ENCODE measurements around the gene SERGEF.
"Not testable (repeated sequence)": the region's sequence is repeated elsewhere in the genome, so short reads cannot be mapped to it uniquely, and the experiment has no call there.

SERGEF gene

DNA sequence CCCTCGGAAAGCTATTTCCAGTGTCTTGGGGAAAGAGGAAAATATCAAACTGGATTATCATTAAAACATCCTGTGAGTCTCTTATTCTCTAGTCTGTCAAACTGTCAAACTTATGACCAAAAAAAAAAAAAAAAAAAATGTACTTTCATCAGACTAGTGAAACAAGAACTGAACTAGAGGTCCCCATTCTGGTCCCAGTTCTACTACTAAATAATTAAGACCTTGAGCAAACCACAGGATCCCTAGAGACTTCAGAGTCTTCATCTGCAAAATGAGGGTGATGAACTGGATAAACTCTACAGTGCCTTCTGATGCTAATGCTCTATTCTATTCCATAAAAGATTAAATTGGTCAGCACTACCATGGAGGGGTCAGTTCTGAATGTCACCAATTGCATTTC is 105.8 kb downstream of the SERGEF start:
- DNase-seq (ENCODE audit: low read depth in 2 of 2) = no peak

DNA sequence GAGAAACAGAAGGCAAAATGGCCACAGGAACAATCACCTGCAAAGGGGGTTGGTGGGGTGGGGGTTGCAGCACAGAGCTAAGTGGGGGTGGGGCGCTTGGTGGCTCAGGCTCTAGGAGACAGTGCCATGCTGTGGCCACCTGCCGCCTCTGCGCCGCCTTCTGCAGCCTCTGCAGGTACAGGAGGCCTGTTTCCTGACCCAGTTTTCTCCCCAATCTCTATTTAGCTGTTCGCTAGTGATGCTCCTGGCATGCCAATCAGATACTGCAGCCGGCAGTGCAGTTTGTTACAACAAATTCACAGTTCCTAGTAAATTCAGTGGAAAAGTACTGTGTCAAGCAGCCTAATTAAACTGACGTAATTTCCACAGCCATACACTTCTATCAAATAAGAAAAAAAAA is 106.4 kb downstream of the SERGEF start:
- no peak for DNase-seq (ENCODE audit: low read depth in 2 of 2)

DNA sequence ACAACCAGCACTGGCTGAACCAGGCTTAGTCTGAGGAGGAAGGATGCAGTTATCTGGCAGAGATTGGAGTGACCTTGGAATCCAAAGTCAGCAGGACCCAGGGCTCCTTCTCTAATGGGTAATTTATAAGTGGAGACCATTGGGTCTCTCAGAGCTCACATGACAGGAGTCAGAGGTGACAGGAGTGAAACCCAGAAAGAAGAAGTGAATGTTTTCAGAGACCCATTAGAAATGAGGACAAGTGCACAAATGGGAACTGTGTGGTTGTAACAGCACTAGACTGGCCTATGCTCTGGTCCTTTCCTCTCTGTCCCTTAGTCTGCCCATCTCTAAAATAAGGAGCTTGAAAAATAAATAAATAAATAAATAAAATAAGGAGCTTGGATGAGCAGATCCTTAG is 107.4 kb downstream of the SERGEF start:
- DNase-seq (ENCODE audit: low read depth in 2 of 2) = no peak

DNA sequence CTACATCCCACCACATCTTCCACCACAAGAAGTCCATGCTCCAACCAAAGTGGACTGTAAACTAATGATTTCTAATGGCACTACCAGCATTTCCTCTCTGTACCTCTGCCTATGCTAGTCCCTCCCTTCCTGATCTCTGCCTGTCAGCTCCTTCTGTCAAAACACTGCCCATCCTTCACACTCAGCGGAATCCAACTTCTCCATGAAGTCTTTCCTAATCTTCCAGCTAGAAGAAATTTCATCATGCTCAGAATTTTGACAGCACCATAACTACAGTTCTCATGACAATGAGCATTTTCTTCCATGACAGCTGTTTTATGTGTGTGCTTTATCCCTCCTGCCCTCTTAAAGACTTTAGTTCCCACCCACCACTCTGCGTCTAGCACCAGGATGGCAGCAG is 111.4 kb downstream of the SERGEF start:
- no peak for DNase-seq (ENCODE audit: low read depth in 2 of 2)

DNA sequence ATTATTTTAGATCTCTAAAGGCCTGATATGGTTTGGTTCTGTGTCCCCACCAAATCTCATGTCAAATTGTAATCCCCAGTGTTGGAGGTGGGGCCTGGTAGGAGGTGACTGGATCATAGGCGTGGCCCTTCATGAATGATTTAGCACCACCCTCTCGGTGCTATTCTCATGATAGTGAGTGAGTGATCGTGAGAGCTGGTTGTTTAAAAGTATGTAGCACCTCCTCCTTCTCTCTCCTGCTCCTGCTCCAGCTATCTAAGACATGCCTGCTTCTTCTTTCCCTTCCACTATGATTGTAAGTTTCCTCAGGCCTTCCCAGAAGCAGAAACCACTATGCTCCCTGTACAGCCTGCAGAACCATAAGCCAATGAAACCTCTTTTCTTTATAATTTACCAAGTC is 114.1 kb downstream of the SERGEF start:
- no peak for DNase-seq (ENCODE audit: low read depth in 2 of 2)

DNA sequence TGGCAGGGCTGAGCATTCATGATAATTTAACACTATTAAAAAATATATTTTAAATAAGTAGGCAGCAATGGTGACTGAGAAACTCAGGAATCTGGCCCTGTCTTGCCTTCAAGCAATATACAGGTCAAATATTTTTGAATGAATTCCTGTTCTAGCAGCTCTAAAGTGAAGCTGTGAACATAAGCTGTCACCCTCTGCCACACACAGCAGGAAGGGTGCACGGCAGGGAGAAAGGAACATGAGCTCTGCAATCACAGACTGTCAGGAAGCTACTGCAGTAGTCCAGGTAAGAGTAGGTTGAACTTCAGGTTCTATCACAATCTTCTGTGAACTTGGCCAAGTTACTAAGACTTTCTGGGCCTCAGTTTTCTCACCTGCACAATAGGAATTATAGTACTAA is 114.8 kb downstream of the SERGEF start:
- no peak for DNase-seq (ENCODE audit: low read depth in 2 of 2)

DNA sequence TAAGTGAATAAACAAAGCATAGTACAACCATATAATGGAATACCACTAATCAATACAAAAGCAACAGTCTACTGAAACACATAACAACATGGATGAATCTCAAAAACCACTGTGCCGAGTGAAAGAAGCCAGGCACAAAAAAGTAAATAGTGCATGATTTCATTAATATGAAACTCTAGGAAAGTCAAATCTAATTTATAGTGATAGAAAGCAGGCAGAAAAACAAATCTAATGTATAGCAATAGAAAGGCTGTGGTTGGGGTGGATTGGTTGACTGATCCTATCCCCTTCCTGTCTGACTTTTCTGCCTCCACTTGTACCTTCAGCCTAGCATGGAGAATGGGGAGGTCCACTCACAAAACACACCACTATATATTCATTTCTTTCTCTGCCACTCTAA is 115.4 kb downstream of the SERGEF start:
- no peak for DNase-seq (ENCODE audit: low read depth in 2 of 2)

DNA sequence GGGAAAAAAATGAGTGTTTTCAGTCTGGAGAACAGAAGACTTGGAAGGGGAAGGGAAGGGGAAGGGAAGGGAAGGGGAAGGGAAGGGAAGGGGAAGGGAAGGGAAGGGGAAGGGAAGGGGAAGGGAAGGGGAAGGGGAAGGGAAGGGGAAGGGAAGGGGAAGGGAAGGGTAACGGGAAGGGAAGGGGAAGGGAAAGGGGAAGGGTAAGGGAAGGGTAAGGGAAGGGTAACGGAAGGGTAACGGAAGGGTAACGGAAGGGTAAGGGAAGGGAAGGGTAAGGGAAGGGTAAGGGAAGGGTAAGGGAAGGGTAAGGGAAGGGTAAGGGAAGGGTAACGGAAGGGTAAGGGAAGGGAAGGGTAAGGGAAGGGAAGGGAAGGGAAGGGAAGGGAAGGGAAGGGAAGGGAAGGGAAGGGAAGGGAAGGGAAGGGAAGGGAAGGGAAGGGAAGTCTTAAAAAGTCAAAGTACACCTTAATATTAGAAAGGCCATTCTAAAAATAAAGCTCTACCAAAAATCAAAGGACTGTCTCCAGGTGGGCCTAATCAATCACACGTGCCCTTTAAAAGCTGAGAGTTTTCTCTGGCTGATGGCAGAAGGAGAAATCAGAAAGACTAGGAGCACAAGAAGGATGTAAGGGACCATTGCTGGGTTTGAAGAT is 116.2 kb downstream of the SERGEF start:
- not testable (repeated sequence) for DNase-seq (ENCODE audit: low read depth in 2 of 2)

DNA sequence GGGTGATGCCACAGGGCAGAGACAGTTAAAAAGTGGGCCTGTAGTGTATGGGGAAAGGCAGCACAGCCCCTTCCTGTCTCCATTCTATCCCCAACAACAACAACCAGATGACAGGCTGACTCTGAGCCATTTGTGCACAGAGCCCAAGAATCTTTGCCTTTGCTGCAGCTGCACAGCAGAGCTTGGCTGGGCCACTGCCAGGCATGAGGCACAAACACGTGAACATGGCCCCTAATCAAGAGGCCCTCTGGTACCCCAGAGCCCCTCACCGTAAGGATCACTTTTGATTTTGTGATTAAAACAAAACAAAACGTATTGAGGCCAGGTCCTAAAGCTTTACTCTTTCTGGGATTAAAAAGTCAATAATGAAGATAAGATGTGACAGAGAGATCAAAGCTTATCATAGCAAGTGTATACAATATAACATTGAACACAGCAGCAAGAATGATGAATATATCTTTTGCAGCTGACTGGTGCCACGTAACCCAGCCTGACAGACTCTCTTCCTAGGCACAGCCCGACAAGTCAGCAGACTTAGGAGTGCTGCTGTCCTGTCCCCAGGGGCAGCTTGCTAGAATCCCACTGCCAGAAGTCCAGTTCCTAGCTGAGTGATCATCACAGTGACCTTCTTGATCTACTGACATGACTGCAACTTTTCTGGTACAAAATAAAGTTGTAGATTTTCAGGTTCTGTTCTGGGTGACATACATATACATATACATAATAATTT is 117.8 kb downstream of the SERGEF start:
- DNase-seq (ENCODE audit: low read depth in 2 of 2) = no peak

DNA sequence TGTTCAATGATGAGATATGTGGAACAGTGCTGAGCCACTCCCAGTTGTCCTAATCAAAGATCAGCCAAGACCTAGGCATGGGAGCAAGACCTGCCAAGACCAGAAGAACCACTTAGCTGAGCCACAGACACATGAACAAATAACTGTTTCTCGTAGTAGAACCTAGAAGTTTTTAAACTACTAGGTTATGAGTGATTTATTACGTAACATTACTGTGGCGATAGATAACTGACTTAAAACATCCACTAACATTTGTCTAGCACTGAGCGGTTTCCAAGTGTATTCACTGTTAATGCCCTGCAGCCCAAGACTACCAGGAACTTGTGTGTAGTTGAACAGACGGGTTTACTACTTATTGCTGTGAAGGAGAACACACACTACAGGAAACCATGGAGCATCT is 120.4 kb downstream of the SERGEF start:
- no peak for DNase-seq (ENCODE audit: low read depth in 2 of 2)

DNA sequence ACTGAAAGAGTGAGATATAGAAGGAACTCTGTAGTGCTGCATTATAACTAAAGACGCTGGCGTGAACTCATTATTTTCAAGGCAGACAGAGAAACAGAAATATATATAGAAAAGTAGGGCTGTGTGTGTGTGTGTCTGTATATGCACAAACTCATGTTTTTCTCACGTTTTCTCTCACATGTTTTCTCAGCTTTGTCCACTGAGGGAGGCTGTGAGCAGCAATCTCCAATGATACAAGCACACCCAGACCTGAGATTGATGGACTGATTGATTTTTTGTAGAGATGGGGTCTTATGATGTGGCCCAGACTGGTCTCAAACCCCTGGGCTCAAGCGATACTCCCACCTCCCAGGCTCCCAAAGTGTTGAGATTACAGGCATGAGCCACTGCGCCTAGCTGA is 122.5 kb downstream of the SERGEF start:
- no peak for DNase-seq (ENCODE audit: low read depth in 2 of 2)

DNA sequence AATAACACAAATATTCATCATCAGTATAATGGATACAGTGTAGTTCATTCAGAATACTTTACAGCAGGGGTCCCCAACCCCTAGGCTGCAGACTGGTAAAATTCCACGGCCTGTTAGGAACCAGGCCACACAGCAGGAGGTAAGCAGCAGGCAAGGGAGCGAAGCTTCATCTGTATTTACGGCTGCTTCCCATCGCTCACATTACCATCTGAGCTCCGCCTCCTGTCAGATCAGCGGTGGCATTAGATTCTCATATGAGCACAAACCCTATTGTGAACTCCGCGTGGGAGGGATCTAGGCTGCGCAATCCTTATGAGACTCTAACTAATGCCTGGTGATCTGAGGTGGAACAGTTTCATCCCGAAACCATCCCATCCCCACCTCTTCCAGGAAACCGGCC is 125.1 kb downstream of the SERGEF start:
- DNase-seq (ENCODE audit: low read depth in 2 of 2) = no peak

DNA sequence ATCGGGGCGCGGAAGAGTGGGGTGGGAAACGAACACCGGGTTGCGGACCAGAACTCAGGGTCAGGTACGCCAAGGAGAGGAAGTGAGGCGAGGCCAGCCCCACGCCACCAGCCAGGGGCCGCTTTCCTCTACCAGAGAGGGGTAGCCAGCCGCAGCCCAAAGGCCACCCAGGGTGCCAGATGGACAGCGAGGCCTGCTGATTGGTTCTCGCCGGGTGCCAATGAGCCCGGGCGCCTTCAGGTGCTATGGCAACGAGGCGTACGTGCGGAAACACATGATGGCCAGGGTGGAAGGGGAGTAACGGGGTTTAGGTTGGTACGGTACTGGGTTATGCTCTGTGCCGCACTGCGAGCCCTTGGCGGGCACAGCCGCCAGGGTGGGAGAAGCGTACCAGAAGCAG is 128.9 kb downstream of the SERGEF start:
- no peak for DNase-seq (ENCODE audit: low read depth in 2 of 2)

DNA sequence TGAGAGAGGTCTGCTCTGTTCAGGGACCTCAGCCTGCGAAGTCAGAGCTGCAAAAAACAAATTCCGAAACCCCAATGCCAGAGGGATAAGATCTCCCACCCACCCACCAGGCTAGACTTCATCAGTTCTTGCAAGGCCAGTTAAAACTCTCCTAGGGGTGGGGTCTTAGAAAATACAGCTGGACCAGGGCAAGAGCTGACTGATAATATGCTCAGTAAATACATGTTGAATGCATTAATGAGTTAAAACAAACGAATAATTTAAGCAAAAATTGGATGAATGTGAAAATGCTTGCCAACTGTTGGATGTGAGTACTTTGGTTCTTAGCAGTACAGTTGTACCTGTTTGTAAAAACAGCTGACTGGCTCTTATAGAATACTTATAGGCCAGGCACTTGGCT is 129.8 kb downstream of the SERGEF start:
- no peak for DNase-seq (ENCODE audit: low read depth in 2 of 2)

DNA sequence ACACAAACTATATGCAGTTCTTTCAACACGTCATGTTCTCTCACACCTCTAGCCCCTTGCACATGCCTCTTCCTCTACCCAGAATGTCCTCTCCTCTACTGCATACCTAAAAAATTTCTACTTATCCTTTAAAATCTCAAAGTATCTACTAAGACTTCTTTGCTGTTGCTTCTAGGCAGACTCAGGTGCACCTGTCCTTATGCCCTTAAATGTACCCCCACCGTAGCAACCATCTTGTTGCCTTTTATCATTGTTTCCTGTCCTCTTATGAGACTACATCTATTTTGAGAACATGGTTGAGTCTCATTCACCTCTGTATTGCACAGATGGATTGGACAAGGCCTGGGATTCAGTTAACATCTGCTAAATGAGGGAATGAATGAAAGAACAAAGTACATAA is 134.1 kb downstream of the SERGEF start:
- no peak for DNase-seq (ENCODE audit: low read depth in 2 of 2)

DNA sequence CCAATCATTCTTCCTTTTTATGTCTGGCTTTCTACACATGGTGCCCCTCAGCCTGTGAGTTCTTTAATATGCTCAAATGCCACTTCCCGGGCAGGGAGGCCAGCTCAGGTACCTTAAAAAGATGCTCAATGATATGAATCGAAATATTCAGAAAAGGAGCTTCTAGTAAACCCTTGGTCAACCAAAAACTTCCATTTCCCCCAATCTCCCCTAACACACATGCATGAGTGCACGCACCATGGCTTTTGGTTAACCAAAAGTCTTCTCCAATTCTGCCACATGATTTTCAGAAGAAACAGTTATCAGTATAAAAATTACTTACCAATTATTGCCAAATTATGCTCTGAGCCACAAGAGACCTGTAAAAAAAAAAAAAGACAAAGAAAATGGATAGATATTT is 135.0 kb downstream of the SERGEF start:
- DNase-seq (ENCODE audit: low read depth in 2 of 2) = no peak

DNA sequence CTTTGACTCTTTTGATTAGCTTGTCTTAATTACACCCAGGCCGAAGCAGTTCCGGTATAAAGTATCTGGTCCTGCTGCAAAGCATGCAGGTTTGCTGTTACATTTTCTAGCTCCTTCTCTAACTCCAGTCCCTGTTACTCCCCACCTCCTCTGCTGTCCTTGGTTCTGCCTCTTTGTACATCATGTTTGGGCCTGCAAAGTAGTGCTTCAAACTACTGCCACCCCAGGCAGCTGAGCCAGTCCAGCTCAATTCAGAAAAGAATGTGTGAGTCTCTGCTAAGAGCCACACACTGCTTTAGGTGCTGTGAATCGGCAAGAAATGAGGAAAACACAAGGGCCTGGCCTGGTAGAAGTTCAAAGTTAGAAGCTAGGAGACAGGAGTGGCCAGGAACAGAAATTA is 136.0 kb downstream of the SERGEF start:
- no peak for DNase-seq (ENCODE audit: low read depth in 2 of 2)

DNA sequence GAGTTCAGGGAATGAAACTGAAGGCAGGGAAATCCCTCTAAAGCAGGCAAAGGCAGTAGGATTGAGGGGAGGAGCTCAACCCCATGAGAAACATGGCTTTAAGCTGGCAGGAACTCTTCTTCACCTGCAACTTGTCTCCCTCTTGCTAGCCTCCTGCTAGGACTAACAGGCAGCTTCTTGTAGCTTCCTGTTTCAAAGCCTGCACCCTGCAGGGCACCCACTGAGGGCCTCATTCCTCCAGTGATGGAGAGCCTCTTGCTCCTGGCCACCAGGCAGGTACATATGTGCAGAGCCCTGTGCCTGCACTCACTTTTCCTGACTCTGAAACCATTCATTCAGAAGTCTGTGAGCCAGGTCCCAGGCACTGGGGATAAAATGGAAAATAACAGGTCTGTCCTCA is 137.0 kb downstream of the SERGEF start:
- no peak for DNase-seq (ENCODE audit: low read depth in 2 of 2)

DNA sequence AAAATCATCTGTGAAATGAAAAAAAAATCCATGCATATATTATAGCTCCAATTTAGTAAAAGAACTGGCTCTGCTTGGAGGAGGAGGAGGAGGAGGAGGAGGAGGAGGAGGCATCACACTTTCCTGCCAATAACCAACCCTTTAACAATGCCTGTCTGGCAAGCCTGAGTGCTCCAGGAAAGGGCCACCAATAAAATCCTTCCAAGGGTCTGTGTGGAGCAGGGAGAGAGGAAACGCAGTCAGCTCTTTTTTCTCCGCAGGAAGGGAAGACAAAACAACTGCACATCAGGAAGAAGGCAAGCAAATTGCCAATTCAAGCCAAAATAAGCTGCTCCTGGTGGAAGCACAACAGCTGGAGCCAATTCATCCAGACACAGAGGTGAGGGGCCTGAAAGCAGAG is 139.3 kb downstream of the SERGEF start:
- no peak for DNase-seq (ENCODE audit: low read depth in 2 of 2)

DNA sequence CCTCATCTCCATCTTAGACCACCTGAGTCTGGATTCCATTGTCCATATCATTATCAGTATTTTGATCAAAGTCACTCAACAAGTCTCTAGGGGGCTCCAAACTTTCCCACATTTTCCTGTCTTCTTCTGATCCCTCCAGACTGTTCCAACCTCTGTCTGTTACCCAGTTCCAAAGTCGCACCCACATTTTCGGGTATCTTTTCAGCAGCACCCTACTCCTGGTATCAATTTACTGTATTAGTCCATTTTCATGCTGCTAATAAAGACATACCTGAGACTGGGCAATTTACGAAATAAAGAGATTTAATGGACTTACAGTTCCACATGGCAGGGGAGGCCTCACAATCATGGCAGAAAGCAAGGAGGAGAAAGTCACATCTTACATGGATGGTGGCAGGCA is 144.4 kb downstream of the SERGEF start:
- DNase-seq (ENCODE audit: low read depth in 2 of 2) = not testable (repeated sequence)

DNA sequence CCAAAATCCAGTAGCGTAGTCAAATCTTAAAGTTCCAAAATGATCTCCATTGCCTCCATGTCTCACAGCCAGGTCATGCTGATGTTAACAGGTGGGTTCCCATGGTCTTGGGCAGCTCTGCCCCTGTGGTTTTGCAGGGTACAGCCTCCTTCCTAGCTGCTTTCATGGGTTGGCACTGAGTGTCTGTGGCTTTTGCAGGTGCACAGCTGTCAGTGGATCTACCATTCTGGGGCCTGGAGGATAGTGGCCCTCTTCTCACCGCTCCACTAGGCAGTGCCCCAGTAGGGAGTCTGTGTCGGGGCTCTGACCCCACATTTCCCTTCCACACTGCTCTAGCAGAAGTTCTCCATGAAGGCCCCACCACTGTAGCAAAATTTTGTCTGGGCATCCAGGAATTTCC is 145.5 kb downstream of the SERGEF start:
- DNase-seq (ENCODE audit: low read depth in 2 of 2) = no peak

DNA sequence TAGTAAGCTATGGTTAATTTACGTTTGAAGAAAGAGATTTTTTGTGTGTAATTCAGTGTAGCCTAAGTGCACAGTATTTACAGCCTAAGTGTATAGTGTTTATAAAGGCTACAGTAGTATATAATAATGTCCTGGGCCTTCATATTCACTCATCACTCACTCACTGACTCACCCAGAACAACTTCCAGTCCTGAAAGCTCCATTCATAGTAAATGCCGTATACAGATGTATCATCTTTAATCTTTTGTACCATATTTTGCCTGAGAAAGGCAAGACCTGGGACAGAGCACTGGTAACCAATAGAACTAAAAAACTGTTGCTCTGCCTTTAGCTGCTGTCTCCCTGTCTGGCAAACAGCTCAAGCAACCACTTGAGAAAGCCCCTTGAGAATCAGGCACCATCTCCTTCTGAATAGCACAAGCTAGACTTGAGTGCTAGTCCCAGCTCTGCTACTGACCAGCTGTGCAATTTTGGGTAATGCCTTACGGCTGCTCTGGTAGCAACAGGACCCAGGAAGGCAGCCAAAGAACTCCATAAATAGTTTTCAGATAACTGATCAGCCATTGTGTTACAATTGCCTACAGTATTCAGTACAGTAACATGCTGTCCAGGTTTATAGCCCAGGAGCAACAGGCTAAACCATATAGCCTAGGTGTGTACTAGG is 146.9 kb downstream of the SERGEF start:
- DNase-seq (ENCODE audit: low read depth in 2 of 2) = no peak

DNA sequence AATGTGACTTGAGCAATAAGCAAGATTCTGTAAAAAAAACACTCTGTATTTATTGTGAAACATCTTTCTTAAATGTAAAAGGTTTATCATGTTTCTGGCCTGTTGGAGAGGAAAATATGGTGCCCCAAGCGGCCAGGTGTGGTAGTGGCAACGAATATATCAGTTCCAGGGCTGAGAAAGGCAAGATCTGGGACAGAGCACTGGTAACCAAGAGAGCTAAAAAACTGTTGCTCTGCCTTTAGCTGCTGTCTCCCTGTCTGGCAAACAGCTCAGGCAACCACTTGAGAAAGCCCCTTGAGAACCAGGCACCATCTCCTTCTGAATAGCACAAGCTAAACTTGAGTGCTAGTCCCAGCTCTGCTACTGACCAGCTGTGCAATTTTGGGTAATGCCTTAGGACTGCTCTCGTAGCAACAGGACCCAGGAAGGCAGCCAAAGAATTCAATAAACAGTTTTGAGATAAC is 148.3 kb downstream of the SERGEF start:
- DNase-seq (ENCODE audit: low read depth in 2 of 2) = no peak
